Mesendoderm (in vitro differentiated cells): Measurements from ENCODE around the gene NEAT1.

Source experiments
- DNase-seq: peaks from one replicate; pipeline ENCODE4 v3.0.0; 2013
- H2AK5ac ChIP-seq: 2 replicates; pipeline ENCODE4 v1.6.1; 2013; ENCODE audit warnings: low read length, inconsistent platforms
- H2BK120ac ChIP-seq: 2 replicates; pipeline ENCODE4 v1.6.1; 2013; ENCODE audit warnings: low read depth, mild to moderate bottlenecking, low read length, moderate library complexity, mixed read lengths
- H2BK15ac ChIP-seq: replicated peaks from 2 replicates; pipeline ENCODE4 v1.6.1; 2013; ENCODE audit warnings: low read depth, mild to moderate bottlenecking, moderate library complexity
- H2BK5ac ChIP-seq: 2 replicates; pipeline ENCODE4 v1.6.1; 2013; ENCODE audit warnings: low read length, inconsistent platforms
- H3K18ac ChIP-seq: 2 replicates; pipeline ENCODE4 v1.6.1; 2013; ENCODE audit warnings: mild to moderate bottlenecking, low read length, mixed read lengths
- H3K23ac ChIP-seq: one replicate; pipeline ENCODE4 v1.6.1; 2013; ENCODE audit warnings: low read length
- H3K27ac ChIP-seq: 2 replicates; pipeline ENCODE4 v1.5.1; 2013; ENCODE audit warnings: low read depth, mild to moderate bottlenecking, inconsistent platforms, low read length, moderate library complexity
- H3K27me3 ChIP-seq: 2 replicates; pipeline ENCODE4 v1.6.1; 2013; ENCODE audit warnings: low read length, control low read depth, mild to moderate bottlenecking, inconsistent platforms; ENCODE audit not compliant: insufficient read depth, poor library complexity
- H3K36me3 ChIP-seq: 2 replicates; pipeline ENCODE4 v1.6.1; 2013; ENCODE audit warnings: low read length, inconsistent platforms; ENCODE audit not compliant: control insufficient read depth, insufficient read depth
- H3K4ac ChIP-seq: one replicate; pipeline ENCODE4 v1.6.1; 2013; ENCODE audit warnings: low read depth, mild to moderate bottlenecking, low read length, moderate library complexity
- H3K4me1 ChIP-seq: 2 replicates; pipeline ENCODE4 v1.6.1; 2013; ENCODE audit warnings: low read depth, low read length, inconsistent platforms; ENCODE audit not compliant: control insufficient read depth
- H3K4me2 ChIP-seq: 2 replicates; pipeline ENCODE4 v1.6.1; 2013; ENCODE audit warnings: low read length
- H3K4me3 ChIP-seq: 2 replicates; pipeline ENCODE4 v1.5.1; 2013; ENCODE audit warnings: mild to moderate bottlenecking, low read length
- H3K56ac ChIP-seq: one replicate; pipeline ENCODE4 v1.6.1; 2013; ENCODE audit warnings: low read length
- H3K79me1 ChIP-seq: 2 replicates; pipeline ENCODE4 v1.6.1; 2013; ENCODE audit warnings: low read length, inconsistent platforms
- H3K79me2 ChIP-seq: 2 replicates; pipeline ENCODE4 v1.6.1; 2013; ENCODE audit warnings: mild to moderate bottlenecking, low read length; ENCODE audit not compliant: control insufficient read depth, insufficient read depth
- H3K9ac ChIP-seq: 2 replicates; pipeline ENCODE4 v1.6.1; 2013; ENCODE audit warnings: low read length, inconsistent platforms
- H4K5ac ChIP-seq: one replicate; pipeline ENCODE4 v1.6.1; 2013; ENCODE audit warnings: low read length
- H4K8ac ChIP-seq: one replicate; pipeline ENCODE4 v1.6.1; 2013; ENCODE audit warnings: low read depth, mild to moderate bottlenecking, control low read depth, low read length, moderate library complexity
- WGBS: extraction: QIAGEN DNeasy Blood & Tissue Kit; methylation state at CpG from one replicate; pipeline ENCODE4 v1.1.7; 2013; ENCODE audit warnings: low lambda C conversion rate, missing lambda C conversion rate; ENCODE audit not compliant: insufficient coverage; ENCODE audit errors: extremely low coverage; 5-methylcytosine and 5-hydroxymethylcytosine counted together

The NEAT1 gene

DNA sequence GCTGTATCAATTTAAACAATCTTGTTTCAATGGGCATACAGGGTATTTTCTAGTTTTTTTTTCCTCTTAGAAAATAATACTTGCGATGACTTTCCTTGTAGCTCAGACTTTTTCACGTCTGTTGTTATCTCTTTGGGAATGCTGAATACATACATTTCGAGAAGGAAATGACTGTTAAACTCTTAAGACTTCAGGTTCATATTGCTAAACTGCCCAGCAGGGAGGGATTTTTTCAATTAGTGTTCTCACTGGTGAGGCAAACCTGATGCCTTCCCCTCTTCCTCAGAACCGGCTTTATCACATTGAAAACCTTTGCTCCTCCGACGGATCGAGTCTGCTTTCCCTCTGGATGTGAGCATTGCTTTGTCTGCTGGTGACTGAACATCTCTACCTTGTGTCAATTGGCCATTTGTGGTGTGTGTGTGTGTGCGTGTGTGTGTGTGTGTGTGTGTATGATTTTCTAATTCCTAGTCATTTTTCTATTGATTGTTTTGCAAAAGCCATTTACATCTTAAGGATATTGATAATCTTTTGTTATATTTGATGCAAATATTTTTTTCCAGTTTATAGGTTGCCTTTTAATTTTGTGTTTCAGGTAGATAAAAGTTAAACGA is 6.6 kb downstream of the NEAT1 start:
- no peak overlapping the region for H2AK5ac ChIP-seq
- H3K27ac ChIP-seq = no peak overlapping the region
- no peak overlapping the region for H4K8ac ChIP-seq
- no peak overlapping the region for H4K5ac ChIP-seq
- H3K36me3 ChIP-seq = no peaks in the 10 kb centered on the region
- no peak overlapping the region for H3K18ac ChIP-seq
- no peak overlapping the region for H3K4ac ChIP-seq
- no peak overlapping the region for H3K4me3 ChIP-seq
- no peak overlapping the region for H3K23ac ChIP-seq
- H3K4me2 ChIP-seq = no peak overlapping the region
- no peak overlapping the region for H3K9ac ChIP-seq
- peak; percentile 74 for DNase-seq
- H2BK15ac ChIP-seq = no peak overlapping the region
- no peak overlapping the region for H2BK5ac ChIP-seq
- peaks cover 14% of the 10 kb centered on the region for H3K79me1 ChIP-seq
- H2BK120ac ChIP-seq = no peak overlapping the region
- peaks cover 21% of the 10 kb centered on the region for H3K4me1 ChIP-seq
- no peak overlapping the region for H3K56ac ChIP-seq
- H3K27me3 ChIP-seq = no peaks in the 10 kb centered on the region
- H3K79me2 ChIP-seq = peaks cover 35% of the 10 kb centered on the region
- WGBS = no CpG with 5 or more reads among the region's 9 CpGs

GRCh38 chr11:65429724-65430405 is 7.3 kb downstream of the NEAT1 start:
- Histone ChIP-seq H3K56ac (peak overlapping the region; percentile 3), H3K23ac (no peak overlapping the region), H3K79me2 (peaks cover 29% of the 10 kb centered on the region), H3K9ac (peak overlapping the region; percentile 2), H2BK15ac (no peak overlapping the region), H3K18ac (no peak overlapping the region), H3K27me3 (no peaks in the 10 kb centered on the region), H3K4me1 (peaks cover 15% of the 10 kb centered on the region), H3K27ac (no peak overlapping the region), H2BK120ac (no peak overlapping the region), H3K4me3 (no peak overlapping the region), H3K4me2 (no peak overlapping the region), H3K36me3 (no peaks in the 10 kb centered on the region), H2AK5ac (no peak overlapping the region), H2BK5ac (no peak overlapping the region), H4K8ac (no peak overlapping the region), H3K79me1 (peaks cover 9% of the 10 kb centered on the region), H3K4ac (no peak overlapping the region), H4K5ac (no peak overlapping the region)
- WGBS = no CpG with 5 or more reads among the region's 9 CpGs
- DNase-seq = no peak

- H2BK15ac ChIP-seq = no peak overlapping the region
- peaks cover 9% of the 10 kb centered on the region for H3K79me1 ChIP-seq
- H3K27me3 ChIP-seq = no peaks in the 10 kb centered on the region
- H4K8ac ChIP-seq = no peak overlapping the region
- peaks cover 14% of the 10 kb centered on the region for H3K4me1 ChIP-seq
- H3K9ac ChIP-seq = no peak overlapping the region
- H2BK120ac ChIP-seq = no peak overlapping the region
- peaks cover 22% of the 10 kb centered on the region for H3K79me2 ChIP-seq
- H3K4me3 ChIP-seq = no peak overlapping the region
- H3K4ac ChIP-seq = no peak overlapping the region
- H3K36me3 ChIP-seq = no peaks in the 10 kb centered on the region
- H3K18ac ChIP-seq = no peak overlapping the region
- no peak overlapping the region for H3K4me2 ChIP-seq
- H2BK5ac ChIP-seq = no peak overlapping the region
- WGBS = no CpG with 5 or more reads among the region's 6 CpGs
- DNase-seq = no peak
- no peak overlapping the region for H3K23ac ChIP-seq
- H2AK5ac ChIP-seq = no peak overlapping the region
- no peak overlapping the region for H3K27ac ChIP-seq
- H4K5ac ChIP-seq = no peak overlapping the region
- H3K56ac ChIP-seq = no peak overlapping the region
These were observed 8.0 kb downstream of the NEAT1 start for GRCh38 chr11:65430406-65431217.

DNA sequence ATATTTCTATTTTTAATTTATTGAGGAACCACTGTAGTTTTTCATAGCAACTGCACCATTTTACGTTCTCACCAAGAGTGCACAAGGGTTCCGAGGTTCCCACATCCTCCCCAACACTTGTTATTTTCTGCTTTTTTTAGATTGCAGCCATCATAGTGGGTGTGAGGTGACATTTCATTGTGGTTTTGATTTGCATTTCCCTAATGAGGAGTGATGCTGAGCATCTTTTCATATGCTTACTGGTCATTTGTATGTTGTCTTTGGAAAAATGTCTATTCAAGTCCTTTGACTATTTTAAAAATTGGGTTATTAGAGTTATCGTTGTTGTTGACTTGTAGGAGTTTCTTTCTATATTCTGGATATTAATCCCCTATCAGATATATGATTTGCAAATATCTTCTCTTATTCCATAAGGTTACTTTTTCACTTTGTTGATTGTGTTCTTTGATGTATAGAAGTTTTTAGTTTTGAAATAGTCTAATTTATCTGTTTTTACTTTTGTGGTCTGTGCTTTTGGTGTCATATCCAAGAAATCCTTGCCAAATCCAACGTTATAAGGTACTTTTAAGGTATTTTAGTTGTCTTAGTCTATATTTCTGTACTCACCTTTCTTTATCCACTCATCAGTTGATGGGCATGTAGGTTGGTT is 9.0 kb downstream of the NEAT1 start:
- Histone ChIP-seq H3K4me2 (no peak overlapping the region), H3K18ac (no peak overlapping the region), H3K79me2 (peaks cover 15% of the 10 kb centered on the region), H2BK120ac (no peak overlapping the region), H3K79me1 (peaks cover 8% of the 10 kb centered on the region), H3K27me3 (no peaks in the 10 kb centered on the region), H3K56ac (no peak overlapping the region), H3K4ac (no peak overlapping the region), H3K27ac (no peak overlapping the region), H2BK5ac (no peak overlapping the region), H3K23ac (no peak overlapping the region), H3K4me3 (no peak overlapping the region), H2AK5ac (no peak overlapping the region), H3K9ac (no peak overlapping the region), H4K8ac (no peak overlapping the region), H3K4me1 (peaks cover 12% of the 10 kb centered on the region), H2BK15ac (no peak overlapping the region), H3K36me3 (no peaks in the 10 kb centered on the region), H4K5ac (no peak overlapping the region)
- WGBS = no CpG with 5 or more reads among the region's 4 CpGs
- no peak for DNase-seq

GRCh38 chr11:65432100-65432650 is 9.6 kb downstream of the NEAT1 start:
- Histone ChIP-seq H2BK120ac (no peak overlapping the region), H3K4ac (no peak overlapping the region), H4K5ac (no peak overlapping the region), H3K27me3 (no peaks in the 10 kb centered on the region), H3K56ac (no peak overlapping the region), H2BK5ac (no peak overlapping the region), H2AK5ac (no peak overlapping the region), H3K36me3 (no peaks in the 10 kb centered on the region), H3K18ac (no peak overlapping the region), H2BK15ac (no peak overlapping the region), H3K79me1 (peaks cover 5% of the 10 kb centered on the region), H3K23ac (no peak overlapping the region), H3K9ac (no peak overlapping the region), H3K4me3 (no peak overlapping the region), H3K4me1 (peaks cover 6% of the 10 kb centered on the region), H3K79me2 (peaks cover 9% of the 10 kb centered on the region), H3K4me2 (no peak overlapping the region), H4K8ac (no peak overlapping the region), H3K27ac (no peak overlapping the region)
- WGBS = no CpG with 5 or more reads among the region's 2 CpGs
- no peak for DNase-seq
